ENCODE data around the gene FUT2.

Gene FUT2

DNA sequence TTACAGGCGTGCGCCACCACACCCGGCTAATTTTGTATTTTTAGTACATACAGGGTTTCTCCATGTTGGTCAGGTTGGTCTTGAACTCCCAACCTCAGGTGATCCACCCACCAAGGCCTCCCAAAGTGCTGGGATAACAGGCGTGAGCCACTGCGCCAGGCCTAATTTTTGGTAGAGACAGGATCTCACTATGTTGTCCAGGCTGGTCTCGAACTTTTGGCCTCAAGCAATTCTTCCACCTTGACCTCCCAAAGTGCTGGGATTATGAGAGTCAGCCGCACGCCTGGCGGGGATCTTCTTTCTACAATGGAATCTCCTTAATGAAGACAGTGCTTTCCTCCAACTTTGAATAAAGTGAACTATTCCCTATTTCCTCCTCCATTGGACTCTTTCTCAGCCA is 38.9 kb downstream of the FUT2 start:
- no peak for DNase-seq

DNA sequence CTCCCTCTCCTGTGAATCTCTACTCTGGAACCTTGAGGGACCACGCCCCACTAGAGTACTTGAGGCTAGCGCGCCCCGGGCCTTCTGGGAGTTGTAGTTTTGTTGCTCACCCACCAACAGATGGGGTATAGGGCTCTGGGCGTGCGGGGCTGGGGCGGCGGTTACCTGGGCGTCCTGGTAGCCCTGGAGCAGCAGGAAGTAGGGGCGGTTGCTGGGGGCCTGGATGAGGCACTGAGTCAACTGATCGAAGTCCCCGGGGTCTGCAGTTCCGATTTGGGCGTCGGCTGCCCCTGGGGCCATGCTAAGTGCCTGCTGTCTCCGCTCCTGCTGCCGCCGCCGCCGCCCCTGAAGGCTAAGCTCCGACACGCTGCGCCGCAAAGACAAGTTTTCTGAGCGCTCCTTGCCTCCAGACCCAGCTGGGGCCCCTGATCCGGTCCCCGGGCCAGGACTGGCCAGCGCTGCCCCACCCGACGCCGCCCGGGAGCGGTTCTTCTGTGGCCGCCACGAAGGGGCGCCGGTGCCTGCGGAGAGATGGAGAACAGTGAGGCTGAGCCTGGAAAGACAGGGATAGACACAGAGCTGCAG is 39.4 kb downstream of the FUT2 start:
- no peak for DNase-seq

DNA sequence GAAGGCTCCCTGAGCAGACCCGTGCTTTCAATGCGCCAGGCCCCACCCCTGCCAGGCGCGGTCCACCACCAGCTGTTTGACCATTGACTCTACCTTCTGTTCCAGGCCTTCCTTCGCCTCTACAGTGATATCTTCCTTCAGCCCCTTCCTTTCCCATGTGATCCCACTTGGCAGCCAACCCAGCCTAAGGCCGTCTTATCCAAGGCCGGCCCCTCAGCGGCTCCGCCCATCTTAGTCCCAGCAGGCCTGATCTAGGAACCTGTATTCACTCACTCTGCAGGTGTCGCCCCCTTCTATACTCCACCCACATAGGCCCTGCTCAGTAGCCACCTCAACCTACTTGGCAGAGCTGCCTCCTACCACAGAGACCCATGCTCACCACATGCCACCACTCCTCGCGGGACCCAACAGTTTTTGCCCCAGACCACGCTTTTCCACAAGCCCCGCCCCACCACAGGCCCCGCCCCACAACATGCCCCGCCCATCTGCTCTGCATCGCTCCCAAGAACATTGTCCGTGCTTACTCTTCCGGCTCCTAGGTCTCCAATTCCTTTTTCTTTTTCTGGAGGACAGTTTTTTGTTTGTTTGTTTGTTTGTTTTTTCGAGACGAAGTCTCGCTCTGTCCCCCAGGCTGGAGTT is 41.7 kb downstream of the FUT2 start:
- no peak for DNase-seq

DNA sequence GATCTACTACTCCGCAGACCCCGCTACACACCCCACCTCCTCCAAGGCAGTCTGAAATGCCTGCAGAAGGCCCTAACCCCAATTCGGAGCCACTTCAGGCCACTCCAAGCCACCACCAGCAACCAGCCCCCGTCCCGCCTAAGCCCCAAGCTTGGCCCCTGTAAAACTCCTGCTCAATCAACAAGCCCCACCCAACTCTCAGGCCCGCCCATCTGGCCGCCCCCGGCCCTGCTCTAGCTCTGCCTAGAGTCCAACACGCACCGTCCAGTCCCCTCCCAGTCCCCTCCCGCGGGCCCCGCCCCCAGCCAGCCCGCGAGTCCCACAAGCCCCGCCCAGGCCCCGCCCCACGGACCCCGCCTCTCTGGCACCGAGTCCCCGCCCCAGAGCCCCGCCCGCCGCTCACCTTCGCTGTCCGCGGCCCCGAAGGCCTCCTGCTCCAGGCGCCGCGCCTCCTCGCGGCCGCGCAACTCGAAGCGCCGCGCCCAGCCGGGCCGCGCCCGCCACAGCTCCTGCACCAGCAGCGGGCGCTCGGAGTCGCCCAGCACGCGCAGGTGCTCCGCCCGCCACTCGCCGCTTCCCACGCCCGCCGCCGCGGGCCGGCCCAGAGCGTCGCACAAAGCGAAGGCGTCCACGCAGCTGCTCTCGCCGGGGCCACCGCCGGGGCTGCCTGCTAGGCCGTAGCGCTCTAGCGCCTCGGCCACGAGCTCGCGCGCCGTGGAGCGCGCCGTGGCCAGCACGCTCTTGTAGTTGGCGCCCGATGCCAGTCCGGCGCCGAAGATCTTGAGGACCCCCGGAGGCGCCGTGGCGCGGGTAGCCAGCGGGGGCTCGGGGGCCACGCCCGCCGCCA is 43.0 kb downstream of the FUT2 start:
- DNase-seq = peak; percentile 70

DNA sequence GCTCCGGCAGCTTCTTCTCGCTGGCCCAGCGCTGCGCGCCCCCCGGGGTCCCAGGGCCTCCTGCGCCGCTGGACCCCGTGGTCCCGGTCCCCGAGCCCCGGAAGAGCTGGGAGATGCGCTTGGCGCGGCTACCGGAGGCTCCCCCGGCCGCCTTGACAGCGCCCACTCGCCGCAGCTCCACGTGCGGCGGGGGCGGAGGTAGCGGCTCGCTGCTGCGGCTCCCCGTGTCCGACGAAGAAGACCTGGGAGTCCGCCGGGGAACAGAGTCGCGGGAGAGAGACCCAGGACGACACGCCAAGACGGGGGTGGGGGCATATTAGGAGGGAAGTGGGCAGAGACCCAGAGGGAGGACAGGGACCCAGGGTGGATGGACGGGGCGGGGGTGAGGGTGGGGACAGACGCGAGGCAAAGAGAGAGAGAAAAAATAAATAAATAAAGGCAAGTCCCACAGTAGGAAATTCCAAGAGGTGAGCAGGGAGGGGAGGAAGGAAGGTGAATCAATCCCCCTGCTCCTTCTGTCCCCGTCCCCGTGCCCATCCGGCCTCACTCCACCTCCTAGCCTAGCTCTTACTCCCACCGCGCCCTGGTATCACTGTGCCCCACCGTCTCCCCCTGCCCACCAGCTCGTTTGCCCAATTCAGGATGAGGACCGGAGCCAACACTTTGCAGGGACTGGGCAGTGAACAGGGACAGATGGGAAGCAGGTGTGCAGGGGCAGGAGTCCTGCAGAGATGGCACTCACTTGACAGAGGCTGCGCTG is 43.8 kb downstream of the FUT2 start:
- DNase-seq = no peak

DNA sequence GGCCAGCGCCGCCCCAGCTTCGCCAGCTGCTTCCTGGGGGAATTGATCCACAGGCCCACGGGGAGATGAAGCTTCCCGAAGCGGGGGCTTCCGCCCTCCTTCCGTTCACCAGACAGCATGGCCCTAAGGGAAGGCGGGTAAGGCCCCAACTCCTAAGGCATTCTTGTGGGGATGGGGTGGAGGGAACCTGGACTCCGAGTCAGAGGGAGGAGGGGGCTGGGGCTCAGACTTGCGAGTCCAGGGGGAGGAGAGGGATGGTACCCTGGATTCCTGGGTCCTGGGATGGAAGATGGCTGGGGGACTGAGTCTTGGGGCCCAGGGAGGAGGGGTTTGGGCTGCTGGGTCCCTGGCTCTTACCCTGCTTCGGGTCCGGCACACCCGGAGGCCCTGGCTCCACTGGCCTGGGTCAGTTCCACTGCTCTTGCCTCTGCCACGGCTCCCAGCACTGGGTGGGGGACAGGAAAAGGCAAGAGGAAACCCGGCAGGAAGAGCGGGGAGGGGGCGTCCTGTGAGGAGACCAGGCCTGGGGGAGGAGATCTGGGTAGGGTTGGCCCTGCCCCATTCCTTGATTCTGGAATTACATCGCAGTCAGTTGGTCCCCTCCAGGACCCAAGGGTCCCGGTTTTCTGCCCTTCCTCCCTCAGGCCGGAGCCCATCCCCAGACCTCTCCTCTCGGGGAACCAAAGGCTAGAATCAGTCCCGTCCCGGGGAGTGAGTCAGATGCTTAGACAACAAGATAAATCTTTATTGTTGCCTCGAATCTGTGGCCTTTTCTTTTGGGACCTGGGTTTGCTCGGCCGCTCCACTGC is 44.6 kb downstream of the FUT2 start, which contains the start of gene RASIP1:
Gene RASIP1, minus strand, starts transcription at position 447 of the 809 bp plus-strand sequence. Its CDS starts 328 bp downstream, at position 119.
- DNase-seq = no peak

DNA sequence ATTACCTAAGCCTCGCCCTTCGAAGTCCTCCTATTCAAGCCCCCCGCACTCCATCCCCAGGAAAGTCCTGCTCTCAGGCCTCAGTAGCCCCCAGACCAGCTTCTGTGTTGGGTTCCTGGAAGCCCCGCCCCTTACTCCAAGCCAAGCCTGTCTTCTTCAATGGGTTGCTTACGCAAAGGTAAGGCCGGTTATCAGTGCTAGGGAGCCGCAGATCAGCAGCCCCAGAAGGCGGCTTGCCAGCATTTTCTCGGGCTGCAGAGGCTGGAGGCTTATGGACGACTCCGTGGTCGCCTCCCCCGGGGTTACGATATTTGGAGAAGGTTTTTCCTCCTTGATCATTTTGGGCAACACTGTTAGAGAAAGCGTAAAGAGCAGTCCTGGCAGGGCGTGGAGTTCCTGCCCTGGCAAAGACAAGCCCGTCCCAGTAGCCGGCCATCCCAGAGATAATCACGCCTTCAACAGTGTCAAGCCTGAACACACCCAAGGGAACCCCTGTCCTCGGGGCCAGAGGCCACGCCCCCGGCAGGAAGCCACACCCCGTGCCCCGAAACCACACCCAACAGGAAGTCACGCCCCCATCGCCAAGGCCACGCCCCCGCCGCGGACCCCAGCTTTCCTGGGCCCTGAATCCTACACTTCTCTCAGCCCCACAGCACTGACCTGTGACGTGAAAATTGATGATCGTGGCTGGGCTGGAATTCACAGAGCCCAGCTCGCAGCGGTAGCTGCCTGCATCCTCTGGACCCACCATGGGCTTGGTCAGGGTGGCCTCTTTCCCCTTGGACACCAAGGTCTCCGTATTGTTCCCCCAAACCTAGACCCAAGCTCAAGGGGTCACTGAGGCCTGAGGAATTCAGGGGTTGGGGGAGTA is 45.6 kb downstream of the FUT2 start:
- DNase-seq = no peak

DNA sequence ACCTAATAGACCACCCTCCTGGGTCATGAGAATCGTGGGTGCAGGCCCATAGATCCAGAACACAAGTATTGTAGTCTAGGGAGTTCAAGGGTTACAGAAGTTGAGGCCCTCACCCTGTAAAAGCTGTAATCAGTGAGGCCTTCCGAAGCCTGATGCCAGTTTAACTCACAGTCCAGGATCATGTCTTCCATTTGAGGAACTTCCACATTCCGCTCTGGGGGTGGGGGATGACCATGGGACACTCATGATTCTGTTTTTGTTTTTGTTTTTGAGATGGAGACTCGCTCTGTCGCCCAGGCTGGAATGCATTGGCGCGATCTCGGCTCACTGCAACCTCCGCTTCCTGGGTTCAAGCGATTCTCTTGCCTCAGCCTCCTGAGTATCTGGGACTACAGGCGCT is 46.3 kb downstream of the FUT2 start:
- no peak for DNase-seq

DNA sequence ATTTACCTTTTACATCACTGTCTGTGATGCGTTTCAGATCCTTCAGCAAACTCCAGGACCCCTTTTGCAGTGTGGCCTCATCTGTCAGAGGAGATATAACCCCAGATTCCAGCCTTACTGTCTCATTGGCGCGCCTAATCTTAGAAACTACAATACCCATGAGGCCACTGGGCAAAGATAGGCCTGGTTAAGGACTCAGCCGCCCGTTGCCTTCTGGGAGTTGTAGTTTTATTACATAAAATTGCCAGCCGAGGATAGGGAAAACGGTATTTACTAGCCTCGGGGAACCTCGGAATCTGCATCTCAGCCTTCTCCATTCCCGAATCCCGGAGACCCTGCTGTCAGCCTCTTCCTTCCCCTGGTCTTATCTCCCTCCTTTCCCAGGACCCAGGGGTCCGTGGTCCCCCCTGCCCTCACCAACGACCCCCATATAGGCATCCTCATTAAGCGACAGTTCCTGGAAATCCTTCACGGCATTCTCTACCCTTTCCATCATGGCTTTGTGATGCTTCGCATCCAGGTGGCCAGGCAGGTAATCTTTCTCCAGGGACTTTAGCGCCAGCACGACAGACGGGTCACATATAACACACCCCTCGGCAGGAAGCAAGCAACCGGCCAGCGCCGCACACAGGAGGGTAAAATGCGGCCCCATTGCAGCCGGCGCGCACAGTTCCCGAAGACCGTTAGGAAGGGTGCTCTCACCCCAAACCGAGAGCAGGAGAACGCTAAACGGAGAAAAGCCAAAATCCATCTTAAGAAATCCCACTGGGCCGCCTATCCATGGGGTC is 49.6 kb downstream of the FUT2 start:
- peak; percentile 72 for DNase-seq

DNA sequence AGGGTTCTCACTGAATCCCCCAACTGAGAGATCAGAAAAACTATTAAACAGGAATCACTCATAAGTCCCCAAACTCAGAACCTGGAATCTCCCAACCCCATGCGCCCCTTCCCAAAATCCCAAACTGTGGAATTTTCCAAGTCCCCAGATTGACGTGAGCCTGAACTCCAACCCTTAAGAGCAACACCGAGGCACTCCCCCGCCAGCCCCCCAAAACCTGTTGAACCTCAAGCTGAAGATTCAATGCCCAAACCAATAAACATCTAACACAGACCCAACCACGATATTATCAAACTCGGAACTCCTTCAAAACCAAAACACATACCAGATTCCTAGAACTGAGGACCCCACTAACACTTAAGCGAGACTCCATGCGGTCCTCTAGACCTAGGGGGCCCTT is 50.3 kb downstream of the FUT2 start:
- no peak for DNase-seq

DNA sequence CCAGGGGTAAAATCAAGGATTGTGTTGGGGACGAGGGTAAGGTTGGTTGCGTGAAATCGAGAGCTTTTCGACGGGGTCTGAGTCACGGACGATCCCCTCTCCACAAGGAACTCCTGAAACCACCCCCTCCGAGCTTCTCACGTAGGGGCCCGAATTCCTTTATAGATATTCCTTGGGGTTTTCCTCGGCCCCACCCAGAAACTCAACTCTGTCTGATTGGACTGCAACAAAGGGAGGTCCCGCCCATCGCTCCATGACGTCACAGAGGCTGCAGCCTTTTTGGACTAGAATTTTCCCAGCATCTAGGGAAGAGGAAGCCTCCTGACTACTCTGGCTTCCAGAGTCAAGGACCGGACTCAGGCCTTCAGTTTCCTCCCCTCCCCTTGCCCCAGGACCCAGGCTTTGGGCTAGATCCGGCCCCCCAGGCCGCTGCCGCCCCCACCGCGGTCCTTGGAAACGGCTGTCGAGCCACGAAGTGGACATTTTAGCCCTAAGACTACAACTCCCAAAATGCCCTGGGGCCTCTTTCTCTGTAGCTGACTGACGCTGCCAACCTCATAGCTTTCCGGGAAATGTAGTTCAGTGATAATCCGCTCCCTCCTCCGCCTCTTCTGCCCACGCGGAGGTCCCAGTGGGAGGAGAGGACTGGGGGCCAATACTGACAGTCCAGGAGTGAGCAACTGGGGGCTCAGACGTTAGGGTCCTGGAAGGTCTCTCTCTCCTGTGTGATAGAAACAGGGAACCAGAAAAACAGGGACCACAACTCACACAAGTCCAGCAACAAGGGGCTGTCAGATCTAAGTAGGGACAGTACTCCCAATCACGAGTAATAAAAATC is 51.2 kb downstream of the FUT2 start, which contains the start of gene IZUMO1:
Gene IZUMO1, minus strand, starts transcription at position 172 of the 838 bp plus-strand sequence. CDS start 1,050 bp downstream, outside the sequence.
- peak; percentile 62 for DNase-seq

DNA sequence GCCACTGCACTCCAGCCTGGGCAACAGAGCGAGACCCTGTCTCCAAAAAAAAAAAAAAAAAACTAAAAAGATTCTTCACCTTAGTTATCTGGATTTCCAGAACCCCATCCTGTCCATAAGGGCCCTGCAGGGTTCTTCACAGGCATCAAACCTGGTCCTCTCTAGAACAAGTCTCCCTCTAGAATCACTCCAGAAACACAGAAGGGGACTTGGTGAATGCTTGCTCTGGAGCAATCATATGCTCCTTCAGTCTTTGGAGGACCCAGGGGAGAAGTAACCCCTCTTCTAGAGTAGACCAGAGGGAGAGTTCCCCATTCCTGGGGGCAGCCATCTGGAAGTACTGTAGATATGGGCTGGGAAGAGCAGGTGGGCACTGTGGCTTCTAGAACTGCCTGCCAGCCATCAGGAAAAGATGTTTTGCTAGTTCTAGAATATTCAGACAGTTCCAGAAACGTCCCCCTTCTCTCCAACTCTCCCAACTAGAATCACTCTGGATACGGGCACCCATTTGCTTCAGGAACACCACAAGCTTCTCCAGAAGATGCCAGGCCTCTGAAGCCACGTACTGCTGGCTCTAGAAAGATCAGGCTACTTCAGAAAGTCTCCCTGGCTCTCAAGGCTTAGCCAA is 53.9 kb downstream of the FUT2 start:
- DNase-seq = no peak

DNA sequence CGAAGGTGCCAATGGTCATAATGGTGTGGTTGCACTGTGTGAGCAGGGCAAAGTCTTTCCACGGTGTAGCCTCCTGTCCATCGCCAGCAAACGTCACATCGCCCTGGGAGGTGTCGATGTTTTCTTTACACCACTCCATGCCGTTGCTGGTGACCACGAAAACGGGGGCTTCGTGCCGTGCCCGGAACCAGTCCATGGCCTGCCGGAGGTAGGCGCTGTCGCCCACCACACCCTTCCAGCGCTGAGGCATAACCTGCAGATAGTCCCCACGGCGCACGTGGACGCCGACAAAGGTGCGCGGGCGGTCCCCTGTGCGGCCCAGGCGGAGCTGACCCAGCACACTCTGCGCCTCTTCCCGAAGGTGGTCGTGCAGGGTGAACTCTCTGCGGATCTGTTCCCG is 54.6 kb downstream of the FUT2 start:
- no peak for DNase-seq

DNA sequence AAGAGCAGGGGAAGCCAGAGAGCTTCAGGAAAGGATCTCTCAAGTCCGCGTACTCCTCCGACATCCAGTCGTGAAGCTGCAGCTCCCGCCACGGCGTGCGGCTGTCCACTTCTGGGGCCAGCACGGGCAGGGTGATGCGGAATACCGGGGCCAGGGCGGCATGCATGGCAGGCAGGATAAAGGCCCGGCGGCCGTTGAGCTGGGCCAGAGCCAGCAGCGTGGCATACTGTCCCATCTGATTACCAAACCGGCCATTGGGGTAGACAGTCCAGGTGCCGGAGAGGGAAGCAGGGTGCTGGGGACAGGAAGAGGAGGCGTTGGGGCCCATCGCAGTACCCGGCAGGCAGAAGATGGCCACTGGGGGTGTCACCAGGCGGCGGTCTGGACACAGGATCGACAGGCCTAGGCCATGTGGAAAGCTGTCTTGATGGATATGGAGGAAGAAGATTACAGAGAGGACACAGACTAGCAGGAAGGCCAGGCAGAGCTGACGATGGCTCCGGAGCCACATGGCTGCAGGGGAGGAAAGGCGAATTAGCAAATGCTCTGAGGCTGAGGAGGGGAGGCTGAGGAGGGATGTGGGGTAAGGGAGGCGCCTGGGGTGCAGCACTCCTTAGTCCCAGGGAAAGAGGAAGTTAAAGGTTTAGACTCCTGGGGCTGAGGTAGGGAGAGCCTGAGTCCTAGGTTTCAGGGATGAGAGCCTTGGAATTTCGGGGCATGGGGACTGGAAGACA is 55.2 kb downstream of the FUT2 start:
- no peak for DNase-seq

DNA sequence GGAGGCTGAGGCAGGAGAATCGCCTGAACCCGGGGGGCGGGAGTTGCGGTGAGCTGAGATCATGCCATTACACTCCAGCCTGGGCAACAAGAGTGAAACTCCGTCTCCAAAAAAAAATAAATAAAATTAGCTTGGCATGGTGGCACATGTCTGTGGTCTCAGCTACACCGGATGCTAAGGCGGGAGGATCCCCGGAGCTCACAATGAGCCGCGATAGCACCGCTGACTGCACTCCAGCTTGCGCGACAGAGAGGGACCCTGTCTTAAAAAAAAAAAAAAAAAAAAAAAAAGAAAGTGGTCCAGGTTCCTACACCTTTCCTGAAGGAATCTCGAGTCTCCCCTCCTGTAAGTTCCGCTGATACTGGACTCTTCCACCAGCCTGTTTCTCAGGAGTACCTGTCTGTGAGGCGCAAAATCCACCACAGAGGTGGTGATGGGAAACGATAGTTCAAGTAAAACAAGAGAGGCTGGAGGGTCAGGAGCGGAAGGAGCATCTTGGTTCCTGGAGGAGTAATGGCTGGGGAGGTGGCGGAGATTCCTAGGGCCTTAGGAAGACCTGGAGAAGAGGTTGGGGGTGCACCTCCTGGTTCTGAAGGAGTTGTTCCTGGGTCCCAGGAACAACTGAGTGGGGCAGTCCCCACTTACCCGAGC is 56.2 kb downstream of the FUT2 start:
- DNase-seq = no peak

DNA sequence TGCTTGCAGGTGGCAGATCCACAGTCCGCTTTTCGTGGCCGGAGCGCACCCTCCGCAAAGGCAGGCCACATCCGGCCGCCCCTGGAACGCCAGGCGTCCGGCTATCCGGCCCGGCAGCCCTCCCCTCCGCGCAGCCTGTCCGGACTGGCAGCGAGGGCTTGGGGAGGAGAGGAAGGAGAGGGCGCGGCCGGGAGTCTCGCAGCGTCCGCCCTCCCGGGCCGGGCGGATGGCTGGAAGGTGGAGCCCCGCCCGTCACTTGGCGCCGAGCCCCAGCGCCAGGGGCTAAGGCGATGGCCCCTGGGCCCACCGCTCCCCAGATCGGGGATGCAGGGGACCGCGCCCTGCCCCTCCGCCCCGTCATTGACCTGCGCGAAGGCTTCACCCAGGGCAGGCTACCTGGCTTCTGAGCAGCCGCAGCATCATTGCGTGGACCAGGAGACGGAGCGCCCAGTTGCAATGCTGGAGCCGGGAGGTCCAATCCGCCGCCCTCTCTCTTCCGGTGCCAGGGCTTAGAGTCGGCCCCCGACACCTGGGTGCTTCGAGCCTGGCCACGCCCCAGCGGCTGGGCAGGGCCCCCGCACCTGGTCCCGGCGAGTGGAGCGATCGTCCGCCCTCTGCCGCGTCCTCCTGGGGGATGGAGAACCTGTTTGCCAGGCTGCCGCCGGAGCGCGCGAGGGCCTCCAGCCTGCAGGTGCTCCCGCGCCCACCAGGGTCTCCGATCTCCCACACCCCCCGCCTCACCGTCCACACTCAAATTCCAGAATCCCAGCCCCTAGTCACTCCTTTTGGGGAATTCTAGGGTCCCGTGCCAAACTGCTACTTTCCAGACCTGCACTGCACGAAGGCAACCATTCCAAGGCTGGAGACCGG is 57.0 kb downstream of the FUT2 start, which contains the start of gene FUT1:
Gene FUT1, minus strand, starts transcription at position 146 of the 870 bp plus-strand sequence. CDS start 1,360 bp downstream, outside the sequence.
- no peak for DNase-seq

Data from midbrain (tissue), 1 donor.